ENCODE measurements around the gene PIGU.
"Not testable (repeated sequence)": the region's sequence is repeated elsewhere in the genome, so short reads cannot be mapped to it uniquely, and the experiment has no call there.

PIGU gene, protein sequence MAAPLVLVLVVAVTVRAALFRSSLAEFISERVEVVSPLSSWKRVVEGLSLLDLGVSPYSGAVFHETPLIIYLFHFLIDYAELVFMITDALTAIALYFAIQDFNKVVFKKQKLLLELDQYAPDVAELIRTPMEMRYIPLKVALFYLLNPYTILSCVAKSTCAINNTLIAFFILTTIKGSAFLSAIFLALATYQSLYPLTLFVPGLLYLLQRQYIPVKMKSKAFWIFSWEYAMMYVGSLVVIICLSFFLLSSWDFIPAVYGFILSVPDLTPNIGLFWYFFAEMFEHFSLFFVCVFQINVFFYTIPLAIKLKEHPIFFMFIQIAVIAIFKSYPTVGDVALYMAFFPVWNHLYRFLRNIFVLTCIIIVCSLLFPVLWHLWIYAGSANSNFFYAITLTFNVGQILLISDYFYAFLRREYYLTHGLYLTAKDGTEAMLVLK

GRCh38 chr20:34676642-34677373 is at the start of gene PIGU:
Gene PIGU (minus strand): TSS chr20:34677092. CDS start chr20:34677085, 7 bp downstream.
- no peak for TF ChIP-seq ZNF274 (IDR thresholded peaks at IDR 0.05; ENCODE audit: low read depth, low read length)
- H3K4me3 ChIP-seq (ENCODE audit: low read length), result peak within 1 kb of the TSS; percentile 94

DNA sequence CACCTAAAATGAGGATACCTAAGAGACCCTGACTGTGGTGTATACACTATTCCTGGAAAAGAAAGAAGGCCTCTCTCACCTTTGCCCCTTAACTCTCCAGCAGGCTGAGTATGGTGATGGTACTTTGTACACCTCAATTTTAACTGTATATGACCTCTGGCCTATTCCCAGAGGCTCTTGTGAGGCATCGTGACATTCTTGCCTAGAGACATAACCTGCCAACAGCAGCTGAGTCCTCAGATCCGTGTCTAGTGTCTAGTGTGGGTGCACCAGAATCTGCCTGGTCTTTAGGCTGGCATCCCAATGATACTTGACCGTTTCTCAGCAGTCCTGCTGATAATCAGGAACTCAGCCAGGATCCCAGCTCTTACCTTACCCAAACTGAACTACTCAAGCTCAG is 47.3 kb upstream of the PIGU start:
- TF ChIP-seq ZNF274 (IDR thresholded peaks at IDR 0.05; ENCODE audit: low read depth, low read length), result no peak

DNA sequence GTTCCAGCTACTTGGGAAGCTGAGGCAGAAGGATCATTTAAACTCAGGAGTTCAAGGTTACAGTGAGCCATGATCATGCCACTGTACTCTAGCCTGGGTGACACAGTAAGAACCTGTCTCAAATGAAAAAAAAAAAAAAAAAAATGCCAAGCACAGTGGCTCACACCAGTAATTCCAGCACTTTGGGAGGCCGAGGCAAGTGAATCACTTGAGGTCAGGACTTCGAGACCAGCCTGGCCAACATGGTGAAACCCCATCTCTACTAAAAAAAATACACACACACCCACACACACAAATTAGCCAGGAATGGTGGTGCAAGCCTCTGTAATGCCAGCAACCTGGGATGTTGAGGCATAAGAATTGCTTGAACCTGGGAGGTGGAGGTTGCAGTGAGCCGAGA is 45.7 kb upstream of the PIGU start:
- not testable (repeated sequence) for H3K4me3 ChIP-seq (ENCODE audit: low read length)

More for the DNA sequence above, 47.3 kb upstream of the PIGU start:
- H3K4me3 ChIP-seq (ENCODE audit: low read length), result no peak overlapping the region

GRCh38 chr20:34720266-34720665 is 43.4 kb upstream of the PIGU start:
- no peak overlapping the region for H3K4me3 ChIP-seq (ENCODE audit: low read length)
- no peak for TF ChIP-seq ZNF274 (IDR thresholded peaks at IDR 0.05; ENCODE audit: low read depth, low read length)

DNA sequence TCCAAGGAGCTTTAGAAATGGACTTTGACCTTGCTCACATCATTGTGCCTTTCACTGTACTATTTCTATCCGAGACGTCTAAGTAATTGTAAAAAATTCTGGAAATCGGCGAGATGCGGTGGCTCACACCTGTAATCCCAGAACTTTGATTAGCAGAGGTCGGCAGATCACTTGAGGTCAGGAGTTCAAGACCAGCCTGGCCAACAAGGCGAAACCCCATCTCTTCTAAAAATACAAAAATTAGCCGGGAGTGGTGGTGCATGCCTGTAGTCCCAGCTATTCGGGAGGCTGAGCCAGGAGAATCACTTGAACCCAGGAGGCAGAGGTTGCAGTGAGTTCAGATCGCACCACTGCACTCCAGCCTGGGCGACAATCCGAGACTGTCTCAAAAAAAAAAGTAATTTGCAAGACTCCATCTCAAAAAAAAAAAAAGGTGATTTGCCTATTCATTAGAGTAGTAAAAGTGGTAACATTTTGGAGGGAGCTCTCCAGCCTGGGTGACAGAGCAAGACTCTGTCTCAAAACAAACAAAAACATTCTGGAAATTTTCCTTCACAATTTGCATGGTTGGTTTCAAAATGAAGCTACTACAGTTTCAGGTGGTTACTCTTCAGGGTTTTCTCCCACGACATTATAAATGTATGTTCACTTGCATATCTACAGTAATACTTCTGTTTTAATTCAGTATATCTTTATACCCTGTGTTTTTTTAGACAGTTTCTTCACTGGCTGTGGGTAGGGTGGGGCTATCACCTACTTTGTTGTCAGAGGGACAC is 42.5 kb upstream of the PIGU start:
- H3K4me3 ChIP-seq (ENCODE audit: low read length), result not testable (repeated sequence)

DNA sequence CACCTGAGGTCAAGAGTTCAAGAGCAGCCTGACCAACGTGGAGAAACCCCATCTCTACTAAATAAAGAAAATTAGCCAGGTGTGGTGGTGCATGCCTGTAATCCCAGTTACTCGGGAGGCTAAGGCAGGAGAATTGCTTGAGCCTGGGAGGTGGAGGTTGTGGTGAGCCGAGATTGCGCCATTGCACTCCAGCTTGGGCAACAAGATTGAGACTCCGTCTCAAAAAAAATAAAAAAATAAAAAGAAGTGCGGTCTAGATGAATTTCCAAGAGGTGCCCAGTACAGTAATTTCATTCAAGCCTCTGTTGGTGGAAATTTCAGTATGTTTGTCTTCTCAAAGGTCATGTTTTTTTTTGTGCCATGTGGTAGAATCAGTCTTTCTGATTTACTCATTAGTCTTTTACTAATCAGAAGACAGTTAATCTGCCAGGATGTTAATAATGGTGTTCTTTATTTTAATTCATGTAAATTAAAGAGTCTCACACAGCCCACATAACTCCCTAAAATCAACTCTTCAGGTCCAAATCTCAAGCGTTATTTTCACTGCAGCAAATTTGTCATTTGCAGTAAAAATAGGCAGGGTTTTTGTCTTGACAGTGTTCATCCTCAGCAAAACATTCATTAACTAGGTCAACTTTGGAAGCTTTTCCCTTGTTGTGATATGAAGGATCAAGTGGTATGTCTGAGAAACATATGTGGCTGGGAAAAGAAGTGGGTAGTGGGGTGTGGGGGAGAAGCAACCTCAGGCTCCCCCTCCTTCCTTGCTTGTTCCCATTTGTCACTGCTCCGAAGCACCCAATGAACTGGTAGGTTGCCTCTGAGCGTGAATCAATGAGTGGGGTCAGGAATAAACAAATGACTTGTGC is 40.6 kb upstream of the PIGU start:
- no peak for TF ChIP-seq ZNF274 (IDR thresholded peaks at IDR 0.05; ENCODE audit: low read depth, low read length)
- H3K4me3 ChIP-seq (ENCODE audit: low read length), result no peak overlapping the region

GRCh38 chr20:34716921-34717229 is 40.0 kb upstream of the PIGU start:
- no peak overlapping the region for H3K4me3 ChIP-seq (ENCODE audit: low read length)
- no peak for TF ChIP-seq ZNF274 (IDR thresholded peaks at IDR 0.05; ENCODE audit: low read depth, low read length)

- H3K4me3 ChIP-seq (ENCODE audit: low read length), result no peak overlapping the region
- no peak for TF ChIP-seq ZNF274 (IDR thresholded peaks at IDR 0.05; ENCODE audit: low read depth, low read length)
Observed at GRCh38 chr20:34715384-34715783, 38.5 kb upstream of the PIGU start.

GRCh38 chr20:34713944-34714515 is 37.1 kb upstream of the PIGU start:
- H3K4me3 ChIP-seq (ENCODE audit: low read length), result not testable (repeated sequence)

- TF ChIP-seq ZNF274 (IDR thresholded peaks at IDR 0.05; ENCODE audit: low read depth, low read length), result no peak
- no peak overlapping the region for H3K4me3 ChIP-seq (ENCODE audit: low read length)
Observed at GRCh38 chr20:34713194-34713943, 36.5 kb upstream of the PIGU start.

DNA sequence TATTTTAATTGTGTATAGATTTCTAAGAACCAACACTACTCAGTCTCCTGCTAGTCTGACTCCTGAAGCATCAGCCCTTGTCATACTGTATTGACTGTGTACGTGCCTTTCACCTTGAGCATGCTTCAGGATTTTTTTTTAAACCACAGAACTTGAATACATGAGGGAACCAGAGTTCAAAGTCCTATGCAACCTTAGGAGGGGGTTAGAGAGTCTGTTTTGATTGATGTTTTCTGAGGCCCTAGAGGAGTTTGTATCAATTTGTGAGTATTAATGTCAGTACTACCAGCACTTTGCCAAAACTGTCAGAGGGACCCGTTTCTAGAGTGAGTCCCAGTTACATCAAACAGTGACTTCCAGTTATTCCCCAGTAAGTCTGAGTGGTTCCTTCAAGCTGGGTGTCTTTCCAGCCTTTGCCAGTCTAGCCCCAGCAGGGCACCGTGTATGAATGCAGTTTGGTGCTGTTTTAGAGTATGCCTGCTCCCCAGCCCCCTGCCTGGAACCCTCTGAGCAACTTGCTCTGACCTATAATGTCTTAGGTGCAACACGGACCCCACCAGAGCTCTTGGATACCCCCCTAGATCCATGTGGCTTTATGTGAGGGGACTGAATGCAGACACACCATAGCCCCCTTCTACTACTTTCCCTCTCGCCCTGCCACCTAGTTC is 35.8 kb upstream of the PIGU start:
- no peak overlapping the region for H3K4me3 ChIP-seq (ENCODE audit: low read length)

DNA sequence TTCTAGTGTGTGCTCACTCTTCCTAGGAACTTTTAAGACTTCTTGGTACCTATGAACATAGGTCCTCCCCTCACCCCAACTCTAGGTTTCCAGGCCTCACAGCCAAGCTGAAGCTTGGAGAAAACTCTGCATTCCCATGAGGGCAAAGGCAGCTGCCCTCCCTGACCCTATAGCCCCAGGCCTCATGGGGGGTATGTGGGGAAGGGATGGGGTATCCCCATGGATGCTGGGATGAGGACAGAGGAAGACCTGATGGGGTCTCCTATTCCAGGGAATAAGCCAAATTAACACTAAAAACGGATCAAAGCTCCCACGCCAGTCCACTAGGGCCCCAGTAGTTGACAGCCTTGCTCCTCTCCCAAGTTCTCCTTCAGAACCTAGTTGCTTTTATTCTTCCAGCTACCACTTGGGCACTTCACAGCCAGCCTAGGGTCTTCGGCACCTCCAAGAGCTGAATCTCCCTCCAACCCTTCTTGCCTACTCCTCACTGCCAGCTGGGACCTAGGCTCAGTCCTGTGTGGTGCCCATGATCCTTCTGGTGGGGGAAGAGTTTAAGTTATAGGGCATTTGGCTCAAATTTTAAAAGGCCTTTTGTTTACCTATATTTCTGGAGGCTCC is 35.0 kb upstream of the PIGU start:
- no peak overlapping the region for H3K4me3 ChIP-seq (ENCODE audit: low read length)
- TF ChIP-seq ZNF274 (IDR thresholded peaks at IDR 0.05; ENCODE audit: low read depth, low read length), result no peak

More for the DNA sequence above, 35.8 kb upstream of the PIGU start:
- no peak for TF ChIP-seq ZNF274 (IDR thresholded peaks at IDR 0.05; ENCODE audit: low read depth, low read length)

All from GM08714 (cell line).